HG03460 (cell line): Measurements from ENCODE around the gene PVALEF.
A peak's percentile ranks its signal among the peaks of the same experiment; 100 is the strongest.
"Not testable (repeated sequence)": the region's sequence is repeated elsewhere in the genome, so short reads cannot be mapped to it uniquely, and the experiment has no call there.

Experiments
- ATAC-seq: cut with Tn5 transposase; IDR thresholded peaks from one replicate; pipeline ENCODE4 v1.9.1; 2021; ENCODE audit not compliant: unreplicated experiment

Gene PVALEF

GRCh38 chr17:81210868-81211267 lies 45.6 kb downstream of the PVALEF start:
- no peak for ATAC-seq

DNA sequence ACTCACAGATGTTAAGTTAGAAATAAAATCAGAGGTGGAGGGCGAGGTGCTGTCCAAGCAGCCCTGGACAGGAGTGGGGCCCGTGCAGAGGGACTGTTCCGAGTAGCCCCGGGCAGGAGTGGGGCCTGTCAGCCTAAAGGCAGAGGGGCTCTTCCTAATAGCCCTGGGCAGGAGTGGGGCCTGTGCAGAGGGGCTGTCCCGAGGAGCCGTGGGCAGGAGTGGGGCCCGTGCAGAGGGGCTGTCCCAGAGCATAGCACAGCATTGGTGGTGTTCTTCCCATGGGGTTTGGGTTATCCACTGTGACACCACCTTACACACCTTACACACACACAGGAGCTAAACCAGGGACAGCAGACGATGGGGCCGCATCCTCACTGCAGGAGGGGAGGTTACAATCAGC lies 47.1 kb downstream of the PVALEF start:
- no peak for ATAC-seq

DNA sequence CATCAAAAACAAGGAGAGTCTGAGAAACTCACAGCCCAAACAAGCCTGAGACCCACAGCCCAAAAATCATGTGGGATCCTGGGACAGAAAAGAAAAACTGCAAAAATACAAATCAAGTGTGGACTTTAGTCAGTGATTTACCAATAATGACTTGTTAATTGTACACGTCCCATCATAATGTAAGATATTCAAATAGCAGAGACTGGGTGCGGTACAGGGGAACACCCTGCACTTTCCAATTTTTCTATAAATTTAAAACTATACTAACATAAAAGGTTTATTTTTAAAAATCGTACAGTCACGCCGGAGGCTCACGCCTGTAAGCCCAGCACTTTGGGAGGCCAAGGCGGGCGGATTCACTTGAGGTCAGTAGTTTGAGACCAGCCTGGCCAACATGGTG lies 48.7 kb downstream of the PVALEF start:
- no peak for ATAC-seq

DNA sequence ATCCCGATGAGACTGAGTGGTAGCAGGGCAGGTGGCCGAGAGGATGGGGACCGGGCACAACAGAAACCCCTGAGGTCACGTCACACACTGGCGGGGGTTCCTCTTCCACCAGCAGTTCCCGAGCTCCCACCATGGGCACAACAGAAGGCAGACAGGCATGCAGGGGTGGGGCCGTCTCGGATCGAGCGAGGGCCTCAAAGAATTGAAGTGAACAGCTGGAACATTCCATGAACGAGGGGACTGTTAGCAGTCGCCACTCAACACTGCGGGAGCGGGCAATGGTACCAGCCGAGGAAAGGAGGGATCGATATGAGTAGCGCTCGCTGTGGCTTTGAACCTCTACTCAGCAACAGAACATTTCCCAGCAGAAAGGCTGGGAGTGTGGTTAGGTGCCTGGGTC lies 52.2 kb downstream of the PVALEF start:
- no peak for ATAC-seq

- ATAC-seq: no peak
Observed at GRCh38 chr17:81218459-81218858, 53.2 kb downstream of the PVALEF start.

GRCh38 chr17:81218991-81219390 lies 53.7 kb downstream of the PVALEF start:
- ATAC-seq: no peak

DNA sequence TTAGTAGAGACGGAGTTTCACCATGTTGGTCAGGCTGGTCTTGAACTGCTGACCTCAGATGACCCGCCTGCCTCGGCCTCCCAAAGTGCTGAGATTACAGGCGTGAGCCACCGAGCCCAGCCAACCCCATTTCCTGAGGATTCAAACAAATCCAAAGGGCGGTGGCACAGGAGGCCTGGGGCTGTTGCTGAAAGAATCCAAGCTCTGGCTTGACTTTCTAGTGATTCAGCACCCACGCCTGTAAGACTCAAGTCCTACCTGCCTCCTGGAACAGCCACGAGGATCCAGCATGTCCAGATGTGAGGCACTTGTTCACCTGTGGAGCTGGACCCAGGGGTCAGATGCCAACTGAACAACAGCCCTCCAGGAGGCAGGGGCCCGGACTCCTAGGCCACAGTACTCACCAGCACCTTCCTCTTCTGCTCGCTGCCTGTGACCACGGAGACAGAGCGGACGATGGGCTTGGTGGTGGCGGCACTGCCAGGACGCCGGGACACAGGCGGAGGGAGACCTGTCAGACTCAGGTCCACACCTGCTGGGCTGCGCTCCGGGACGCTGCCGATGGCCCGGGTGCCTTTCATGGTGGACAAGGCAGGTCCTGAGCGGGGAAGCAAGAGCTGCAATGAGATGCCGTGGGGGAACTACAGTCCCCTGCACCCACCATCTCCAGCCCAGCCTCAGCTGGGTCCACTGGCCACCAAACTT lies 54.3 kb downstream of the PVALEF start:
- no peak for ATAC-seq

- ATAC-seq: no peak
Observed at GRCh38 chr17:81221371-81221841, 56.1 kb downstream of the PVALEF start.

- ATAC-seq: no peak
Observed at GRCh38 chr17:81221842-81222619, 56.7 kb downstream of the PVALEF start.

DNA sequence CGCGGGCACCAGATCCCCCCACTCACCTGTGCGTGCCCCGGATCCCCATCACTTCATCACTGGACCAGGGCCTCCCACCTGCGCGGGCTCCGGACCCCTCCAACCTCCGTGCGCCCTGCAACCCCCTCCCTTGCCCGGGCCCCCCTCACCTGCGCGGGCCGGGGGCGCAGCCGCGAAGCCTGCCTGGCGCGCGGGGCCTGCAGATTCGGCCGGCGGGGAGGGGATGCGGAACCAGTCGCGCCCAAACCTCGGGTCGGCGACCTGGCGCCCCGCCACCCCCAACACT lies 57.3 kb downstream of the PVALEF start:
- no peak for ATAC-seq

- peak; percentile 89 for ATAC-seq
Observed at GRCh38 chr17:81222906-81223761, 57.8 kb downstream of the PVALEF start, which contains the start of gene CEP131. Gene CEP131 (minus strand): TSS chr17:81222965. CDS start chr17:81220056, 2,909 bp downstream.

GRCh38 chr17:81223762-81224130 lies 58.4 kb downstream of the PVALEF start:
- no peak for ATAC-seq

GRCh38 chr17:81227630-81228029 lies 62.3 kb downstream of the PVALEF start:
- ATAC-seq: not testable (repeated sequence)

DNA sequence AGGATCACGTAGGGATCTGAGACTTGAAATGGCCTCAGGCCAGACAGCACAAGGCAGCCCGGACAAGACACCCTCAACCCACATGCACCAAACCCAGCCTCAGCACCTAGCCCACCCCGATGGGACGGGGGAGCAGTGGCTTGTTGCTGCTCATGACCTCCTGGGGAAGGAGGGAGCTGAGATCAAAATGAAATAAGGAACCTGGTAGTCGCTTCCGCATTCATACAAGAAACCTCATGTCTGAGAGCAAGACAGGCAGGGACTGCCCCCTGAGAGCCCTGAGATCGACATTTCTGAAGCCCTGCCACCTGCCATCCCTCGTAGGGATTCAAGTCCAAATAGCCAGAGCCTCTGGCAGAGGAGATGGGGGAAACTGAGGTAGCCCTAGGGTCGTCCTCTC lies 63.1 kb downstream of the PVALEF start:
- ATAC-seq: no peak

DNA sequence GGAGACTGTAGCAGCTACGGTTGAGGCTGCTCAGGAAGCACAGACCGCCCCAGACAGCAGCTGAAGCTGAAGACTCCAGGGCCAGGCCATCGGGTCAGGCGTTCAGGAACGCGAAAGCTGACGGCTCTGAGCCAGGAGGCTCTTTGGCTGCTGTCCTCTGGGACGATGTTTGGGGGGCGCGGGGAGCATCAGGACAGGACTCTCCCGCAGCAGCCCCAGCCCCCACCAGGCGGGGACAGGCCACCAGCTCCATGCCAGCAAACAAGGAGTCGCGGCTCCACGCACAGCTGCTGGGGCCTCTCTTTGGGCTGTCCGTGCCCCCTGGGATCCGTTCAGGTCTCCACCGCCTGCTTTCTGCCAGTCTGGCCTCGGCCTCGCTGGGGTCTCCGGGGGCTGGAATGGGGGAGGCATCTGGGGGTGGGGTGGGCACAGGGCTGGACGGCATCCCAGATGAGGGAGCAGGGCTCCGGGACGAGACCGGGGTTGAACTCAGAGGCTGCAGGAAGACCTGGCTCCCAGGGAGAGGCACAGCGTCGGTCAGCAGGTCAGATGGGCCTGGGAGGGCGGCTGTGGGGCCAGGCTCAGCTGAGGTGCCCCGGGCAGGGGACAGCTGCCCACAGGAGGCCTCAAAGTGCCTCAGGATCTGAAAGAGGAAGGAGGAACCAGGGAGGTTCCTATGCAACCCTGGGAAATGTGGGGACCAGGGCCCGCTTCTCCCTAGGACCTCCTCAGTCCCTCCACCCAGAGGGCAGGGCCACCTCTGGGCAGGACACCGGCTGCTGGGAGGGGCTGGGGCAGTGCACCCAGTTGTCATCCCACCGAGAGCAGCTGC lies 63.7 kb downstream of the PVALEF start:
- ATAC-seq: no peak

GRCh38 chr17:81229666-81229920 lies 64.3 kb downstream of the PVALEF start:
- no peak for ATAC-seq

DNA sequence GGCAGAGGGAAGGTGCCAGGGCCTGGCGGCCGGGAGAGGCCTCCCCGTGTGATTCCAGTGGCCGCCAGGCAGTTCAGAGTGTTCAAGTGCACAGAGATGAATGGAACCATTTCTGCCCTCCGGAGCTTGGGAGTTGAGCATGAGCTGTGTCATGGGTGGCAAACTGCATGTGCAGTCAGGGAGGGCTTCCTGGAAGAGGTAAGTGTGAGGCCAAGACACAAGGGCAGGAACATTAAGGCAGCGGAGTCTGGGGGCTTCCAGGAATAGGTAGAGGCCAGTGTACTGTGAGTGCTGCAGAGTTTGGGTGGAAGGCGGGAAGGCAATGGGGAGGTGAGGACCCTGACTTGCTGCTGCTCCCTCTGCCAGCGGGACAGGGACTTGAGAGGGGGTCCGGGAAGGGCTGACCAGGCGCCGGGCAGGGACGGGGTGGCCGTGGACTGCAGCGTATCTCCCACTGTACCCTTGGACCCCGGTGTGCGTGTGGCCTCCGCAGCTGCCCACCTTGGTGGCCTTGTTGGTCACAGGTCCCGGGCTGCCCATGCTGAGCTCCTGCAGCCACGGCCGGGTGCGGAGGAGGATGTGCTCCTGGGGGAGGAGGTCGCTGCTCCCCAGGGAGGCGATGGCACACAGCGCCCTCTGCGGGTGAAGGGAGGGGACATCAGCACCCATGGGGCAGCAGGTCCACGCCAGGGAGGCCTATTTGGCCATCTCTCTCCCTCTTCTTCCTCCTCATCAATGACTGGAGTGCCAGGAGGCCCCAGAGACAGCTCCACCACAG lies 64.9 kb downstream of the PVALEF start:
- ATAC-seq: no peak

DNA sequence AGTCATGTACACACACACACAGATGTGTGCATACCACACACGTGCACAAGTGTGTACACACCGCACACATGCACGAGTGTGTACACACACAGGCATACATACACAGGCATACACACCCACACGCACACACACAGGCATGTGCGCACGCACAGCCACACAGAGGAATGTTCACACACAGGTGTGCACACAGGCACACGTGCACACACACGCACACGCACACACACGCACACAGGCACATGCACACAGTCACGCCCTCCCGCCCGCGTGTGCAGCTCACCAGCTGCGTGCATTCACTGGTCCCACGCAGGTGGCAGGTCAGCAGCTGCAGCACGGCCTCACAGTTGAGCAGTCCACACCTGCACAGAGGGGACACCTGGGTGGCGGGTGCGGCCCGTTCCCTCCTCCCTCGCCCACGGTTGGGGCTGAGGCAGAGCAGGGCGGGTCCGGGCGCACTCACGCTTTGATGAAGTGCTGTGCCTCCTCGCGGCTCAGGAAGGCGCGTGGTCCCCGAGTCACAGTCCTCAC lies 65.9 kb downstream of the PVALEF start:
- ATAC-seq: no peak

DNA sequence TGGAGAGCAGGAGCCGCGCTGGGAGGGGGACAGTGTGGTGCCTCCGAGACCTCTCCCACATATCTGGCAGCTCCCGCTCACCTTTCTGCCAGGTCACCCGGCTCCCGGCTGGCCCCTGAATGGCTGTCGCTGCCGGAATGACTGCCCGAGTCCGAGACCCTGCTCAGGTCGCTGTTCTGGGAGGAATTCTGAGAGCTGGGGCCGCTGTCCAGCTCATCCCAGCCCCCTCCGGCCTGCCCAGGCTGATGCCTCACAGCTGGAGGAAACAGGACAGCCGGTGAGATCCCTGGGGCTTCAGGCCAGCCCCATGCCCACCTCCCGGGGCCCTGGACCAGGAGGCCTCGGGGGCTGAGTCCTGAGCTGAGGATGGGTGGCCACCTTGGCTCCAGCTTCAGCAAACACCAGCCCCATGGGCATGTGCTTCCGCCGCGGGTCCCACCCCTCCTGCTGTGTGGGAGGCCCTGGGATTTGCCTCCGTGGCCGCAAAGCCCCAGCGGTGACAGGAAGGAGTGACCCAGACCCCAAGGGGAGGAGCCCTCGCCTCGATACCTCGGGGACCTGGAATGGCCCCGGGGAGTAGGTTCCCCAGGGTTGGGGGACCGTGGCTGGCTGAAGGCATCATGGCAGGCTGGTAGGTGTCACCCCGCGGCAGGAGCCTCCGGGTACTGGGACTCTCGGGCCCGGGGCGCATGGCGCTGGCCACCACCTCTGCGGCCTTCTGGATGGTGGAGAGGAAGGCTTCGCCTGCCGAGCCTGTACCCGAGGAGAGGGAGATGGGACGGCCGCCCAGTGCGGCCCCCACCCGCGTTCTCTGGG lies 66.7 kb downstream of the PVALEF start:
- ATAC-seq: no peak
